ENCODE results near the gene SLC2A5. TPM values are rescaled to one million over a fixed set of nuclear protein-coding genes. Genes with fewer than 3 reads are reported as not detected.

The SLC2A5 gene
- total RNA-seq, 6 experiments from 2014 or later, result 0.10 to 0.83 (median 0.18) TPM; not detected in 1

GRCh38 chr1:9065213-9065751 lies 4.2 kb downstream of the SLC2A5 start:
- DNase-seq, result no peak
- H3K4me1 Mint-ChIP-seq (ENCODE audit: low read depth), result peaks cover 58% of the 10 kb centered on the region

GRCh38 chr1:9062846-9063245 lies 6.6 kb downstream of the SLC2A5 start:
- peaks cover 43% of the 10 kb centered on the region for H3K4me1 Mint-ChIP-seq (ENCODE audit: low read depth)
- no peak for TF ChIP-seq CTCF (IDR thresholded peaks at IDR 0.05)
- H3K4me3 Mint-ChIP-seq, result no peak overlapping the region
- no peaks in the 10 kb centered on the region for H3K9me3 Mint-ChIP-seq
- peaks cover 3% of the 10 kb centered on the region; the same call in 1 of the 2 replicates for H3K27me3 Mint-ChIP-seq (ENCODE audit: insufficient read depth)
- 0 out of 2 replicates have a peak, but pooled peaks cover 4% of the 10 kb centered on the region for H3K36me3 Mint-ChIP-seq (ENCODE audit: low read depth)
- no peak for DNase-seq
- H3K27ac Mint-ChIP-seq, result no peak overlapping the region

More at GRCh38 chr1:9065213-9065751, 4.2 kb downstream of the SLC2A5 start:
- H3K36me3 Mint-ChIP-seq (ENCODE audit: low read depth), result 0 out of 2 replicates have a peak, but pooled peaks cover 4% of the 10 kb centered on the region
- no peaks in the 10 kb centered on the region for H3K9me3 Mint-ChIP-seq
- TF ChIP-seq CTCF (IDR thresholded peaks at IDR 0.05), result no peak
- peaks cover 3% of the 10 kb centered on the region; the same call in 1 of the 2 replicates for H3K27me3 Mint-ChIP-seq (ENCODE audit: insufficient read depth)
- H3K27ac Mint-ChIP-seq, result peak overlapping the region; percentile 32; the same call in 1 of the 2 replicates
- no peak overlapping the region for H3K4me3 Mint-ChIP-seq

- DNase-seq, result no peak
- no peaks in the 10 kb centered on the region for H3K36me3 Mint-ChIP-seq (ENCODE audit: low read depth)
- no peak overlapping the region for H3K4me3 Mint-ChIP-seq
- H3K4me1 Mint-ChIP-seq (ENCODE audit: low read depth), result peaks cover 35% of the 10 kb centered on the region
- H3K9me3 Mint-ChIP-seq, result no peaks in the 10 kb centered on the region
- no peak for TF ChIP-seq CTCF (IDR thresholded peaks at IDR 0.05)
- H3K27me3 Mint-ChIP-seq (ENCODE audit: insufficient read depth), result peaks cover 2% of the 10 kb centered on the region; the same call in 1 of the 2 replicates
- H3K27ac Mint-ChIP-seq, result no peak overlapping the region
These were observed 7.4 kb downstream of the SLC2A5 start for GRCh38 chr1:9062021-9062471.

GRCh38 chr1:9061252-9061960 lies 8.0 kb downstream of the SLC2A5 start:
- peaks cover 1% of the 10 kb centered on the region for H3K27me3 Mint-ChIP-seq (ENCODE audit: insufficient read depth)
- H3K27ac Mint-ChIP-seq, result no peak overlapping the region
- H3K4me1 Mint-ChIP-seq (ENCODE audit: low read depth), result peaks cover 29% of the 10 kb centered on the region
- no peak for TF ChIP-seq CTCF (IDR thresholded peaks at IDR 0.05)
- H3K4me3 Mint-ChIP-seq, result no peak overlapping the region
- no peak for DNase-seq
- no peaks in the 10 kb centered on the region for H3K36me3 Mint-ChIP-seq (ENCODE audit: low read depth)
- H3K9me3 Mint-ChIP-seq, result no peaks in the 10 kb centered on the region

GRCh38 chr1:9059891-9060744 lies 9.3 kb downstream of the SLC2A5 start:
- H3K9me3 Mint-ChIP-seq, result no peaks in the 10 kb centered on the region
- H3K4me1 Mint-ChIP-seq (ENCODE audit: low read depth), result peaks cover 23% of the 10 kb centered on the region
- H3K27ac Mint-ChIP-seq, result no peak overlapping the region
- no peak for DNase-seq
- H3K36me3 Mint-ChIP-seq (ENCODE audit: low read depth), result no peaks in the 10 kb centered on the region
- peaks cover 1% of the 10 kb centered on the region for H3K27me3 Mint-ChIP-seq (ENCODE audit: insufficient read depth)
- no peak for TF ChIP-seq CTCF (IDR thresholded peaks at IDR 0.05)
- no peak overlapping the region for H3K4me3 Mint-ChIP-seq

Data from HFFc6 (cell line).